ENCODE data around the gene SYPL1. TPM values are rescaled to one million over a fixed set of nuclear protein-coding genes. Genes with fewer than 3 reads are reported as not detected.

Gene SYPL1
- polyA plus RNA-seq (17.4 and 22.8 TPM in 2 replicates), polyA minus RNA-seq (13.1 and 13.4 TPM in 2 replicates)

- H3K27ac ChIP-seq (ENCODE audit: low read length) = peak within 1 kb of the TSS; percentile 49
- no peaks in the 10 kb centered on the region for H3K27me3 ChIP-seq (ENCODE audit: insufficient read depth, low read depth, low read length)
- peaks cover 28% of the 10 kb centered on the region for H3K79me2 ChIP-seq (replicated peaks; ENCODE audit: insufficient read depth, low read length)
- H3K9me3 ChIP-seq (ENCODE audit: low read length) = no peaks in the 10 kb centered on the region
- peak within 1 kb of the TSS; percentile 49 for H2AFZ ChIP-seq (ENCODE audit: low read depth, low read length)
- TF ChIP-seq SMC3 (conservative IDR thresholded peaks at IDR 0.05; ENCODE audit: poor library complexity) (peak; percentile 6), RAD21 (conservative IDR thresholded peaks at IDR 0.05) (peak; percentile 6), REST (IDR thresholded peaks at IDR 0.05; ENCODE audit: borderline replicate concordance) (no peak), MXI1 (conservative IDR thresholded peaks at IDR 0.05; ENCODE audit: poor library complexity, severe bottlenecking) (peak; percentile 63), POLR2AphosphoS5 (IDR thresholded peaks at IDR 0.05) (peak; percentile 82), TAF1 (IDR thresholded peaks at IDR 0.05; ENCODE audit: low read depth) (no peak), EP300 (conservative IDR thresholded peaks at IDR 0.05; ENCODE audit: poor library complexity, severe bottlenecking) (no peak), EZH2 (IDR thresholded peaks at IDR 0.05; ENCODE audit: borderline replicate concordance, insufficient read depth, low read length, poor library complexity, severe bottlenecking) (no peak)
- TF ChIP-seq, protein P1, sequence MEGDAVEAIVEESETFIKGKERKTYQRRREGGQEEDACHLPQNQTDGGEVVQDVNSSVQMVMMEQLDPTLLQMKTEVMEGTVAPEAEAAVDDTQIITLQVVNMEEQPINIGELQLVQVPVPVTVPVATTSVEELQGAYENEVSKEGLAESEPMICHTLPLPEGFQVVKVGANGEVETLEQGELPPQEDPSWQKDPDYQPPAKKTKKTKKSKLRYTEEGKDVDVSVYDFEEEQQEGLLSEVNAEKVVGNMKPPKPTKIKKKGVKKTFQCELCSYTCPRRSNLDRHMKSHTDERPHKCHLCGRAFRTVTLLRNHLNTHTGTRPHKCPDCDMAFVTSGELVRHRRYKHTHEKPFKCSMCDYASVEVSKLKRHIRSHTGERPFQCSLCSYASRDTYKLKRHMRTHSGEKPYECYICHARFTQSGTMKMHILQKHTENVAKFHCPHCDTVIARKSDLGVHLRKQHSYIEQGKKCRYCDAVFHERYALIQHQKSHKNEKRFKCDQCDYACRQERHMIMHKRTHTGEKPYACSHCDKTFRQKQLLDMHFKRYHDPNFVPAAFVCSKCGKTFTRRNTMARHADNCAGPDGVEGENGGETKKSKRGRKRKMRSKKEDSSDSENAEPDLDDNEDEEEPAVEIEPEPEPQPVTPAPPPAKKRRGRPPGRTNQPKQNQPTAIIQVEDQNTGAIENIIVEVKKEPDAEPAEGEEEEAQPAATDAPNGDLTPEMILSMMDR (IDR thresholded peaks at IDR 0.05; ENCODE audit: poor library complexity, severe bottlenecking) = no peak
- no peaks in the 10 kb centered on the region for H3F3A ChIP-seq (ENCODE audit: insufficient read depth, low read length, poor library complexity, severe bottlenecking)
- no peaks in the 10 kb centered on the region for H3K36me3 ChIP-seq (ENCODE audit: insufficient read depth, low read length)
- no peaks in the 10 kb centered on the region for H3K9me2 ChIP-seq (ENCODE audit: insufficient read depth, low read length)
- peak within 1 kb of the TSS; percentile 87 for H3K4me2 ChIP-seq (ENCODE audit: low read length)
- H3K9ac ChIP-seq (ENCODE audit: low read length) = peak within 1 kb of the TSS; percentile 81
- no peaks in the 10 kb centered on the region for H4K20me1 ChIP-seq (ENCODE audit: insufficient read depth)
- H3K4me3 ChIP-seq (ENCODE audit: low read length) = peak within 1 kb of the TSS; percentile 87
Observed at GRCh38 chr7:106112118-106112971, at the start of gene SYPL1. TSS of gene SYPL1 (minus strand) at chr7:106112312. CDS start at chr7:106112208, 104 bp downstream.

GRCh38 chr7:106155027-106155426 is 42.9 kb upstream of the SYPL1 start:
- Histone ChIP-seq H3K4me2 (ENCODE audit: low read length) (no peak overlapping the region), H3K9me3 (ENCODE audit: low read length) (no peaks in the 10 kb centered on the region), H3K27ac (ENCODE audit: low read length) (no peak overlapping the region), H4K20me1 (ENCODE audit: insufficient read depth) (no peaks in the 10 kb centered on the region), H3K36me3 (ENCODE audit: insufficient read depth, low read length) (no peaks in the 10 kb centered on the region), H3K27me3 (ENCODE audit: insufficient read depth, low read depth, low read length) (no peaks in the 10 kb centered on the region), H3F3A (ENCODE audit: insufficient read depth, low read length, poor library complexity, severe bottlenecking) (no peaks in the 10 kb centered on the region), H2AFZ (ENCODE audit: low read depth, low read length) (no peak overlapping the region), H3K9ac (ENCODE audit: low read length) (no peak overlapping the region), H3K79me2 (replicated peaks; ENCODE audit: insufficient read depth, low read length) (no peaks in the 10 kb centered on the region), H3K4me3 (ENCODE audit: low read length) (no peak overlapping the region), H3K9me2 (ENCODE audit: insufficient read depth, low read length) (no peaks in the 10 kb centered on the region)
- TF ChIP-seq EZH2 (IDR thresholded peaks at IDR 0.05; ENCODE audit: borderline replicate concordance, insufficient read depth, low read length, poor library complexity, severe bottlenecking) = no peak
- TF ChIP-seq REST (IDR thresholded peaks at IDR 0.05; ENCODE audit: borderline replicate concordance) = no peak
- no peak for TF ChIP-seq MXI1 (conservative IDR thresholded peaks at IDR 0.05; ENCODE audit: poor library complexity, severe bottlenecking)
- TF ChIP-seq SMC3 (conservative IDR thresholded peaks at IDR 0.05; ENCODE audit: poor library complexity) = no peak
- no peak for TF ChIP-seq RAD21 (conservative IDR thresholded peaks at IDR 0.05)
- TF ChIP-seq EP300 (conservative IDR thresholded peaks at IDR 0.05; ENCODE audit: poor library complexity, severe bottlenecking) = no peak
- no peak for TF ChIP-seq POLR2AphosphoS5 (IDR thresholded peaks at IDR 0.05)
